Stomach (tissue), 4 donors: ENCODE measurements around the gene TRH.

Experiments
- EP300 ChIP-seq: sonication (generic); formaldehyde crosslinking; IDR thresholded peaks from one replicate; pipeline ENCODE4 v1.6.1; 2017; ENCODE audit warnings: antibody characterized with exemption
- TF ChIP-seq, protein P1 (sequence below), 7 experiments: fragments of 450-650 bp in 4 of 7; fragments of 200-600 bp in 3 of 7; sonication (generic) in 3 of 7; IDR thresholded peaks; one replicate each; pipeline ENCODE4 v1.5.1; 2016 to 2019; ENCODE audit warnings: antibody characterized with exemption in 7 of 7, control low read depth in 2 of 7, mild to moderate bottlenecking in 1 of 7

- no peak for TF ChIP-seq EP300
- TF ChIP-seq, protein P1, sequence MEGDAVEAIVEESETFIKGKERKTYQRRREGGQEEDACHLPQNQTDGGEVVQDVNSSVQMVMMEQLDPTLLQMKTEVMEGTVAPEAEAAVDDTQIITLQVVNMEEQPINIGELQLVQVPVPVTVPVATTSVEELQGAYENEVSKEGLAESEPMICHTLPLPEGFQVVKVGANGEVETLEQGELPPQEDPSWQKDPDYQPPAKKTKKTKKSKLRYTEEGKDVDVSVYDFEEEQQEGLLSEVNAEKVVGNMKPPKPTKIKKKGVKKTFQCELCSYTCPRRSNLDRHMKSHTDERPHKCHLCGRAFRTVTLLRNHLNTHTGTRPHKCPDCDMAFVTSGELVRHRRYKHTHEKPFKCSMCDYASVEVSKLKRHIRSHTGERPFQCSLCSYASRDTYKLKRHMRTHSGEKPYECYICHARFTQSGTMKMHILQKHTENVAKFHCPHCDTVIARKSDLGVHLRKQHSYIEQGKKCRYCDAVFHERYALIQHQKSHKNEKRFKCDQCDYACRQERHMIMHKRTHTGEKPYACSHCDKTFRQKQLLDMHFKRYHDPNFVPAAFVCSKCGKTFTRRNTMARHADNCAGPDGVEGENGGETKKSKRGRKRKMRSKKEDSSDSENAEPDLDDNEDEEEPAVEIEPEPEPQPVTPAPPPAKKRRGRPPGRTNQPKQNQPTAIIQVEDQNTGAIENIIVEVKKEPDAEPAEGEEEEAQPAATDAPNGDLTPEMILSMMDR (IDR thresholded peaks at IDR 0.05), result no peak
Observed at GRCh38 chr3:130010556-130010955, 36.0 kb downstream of the TRH start.
